ENCODE results near the gene PLEKHG7.

DNA sequence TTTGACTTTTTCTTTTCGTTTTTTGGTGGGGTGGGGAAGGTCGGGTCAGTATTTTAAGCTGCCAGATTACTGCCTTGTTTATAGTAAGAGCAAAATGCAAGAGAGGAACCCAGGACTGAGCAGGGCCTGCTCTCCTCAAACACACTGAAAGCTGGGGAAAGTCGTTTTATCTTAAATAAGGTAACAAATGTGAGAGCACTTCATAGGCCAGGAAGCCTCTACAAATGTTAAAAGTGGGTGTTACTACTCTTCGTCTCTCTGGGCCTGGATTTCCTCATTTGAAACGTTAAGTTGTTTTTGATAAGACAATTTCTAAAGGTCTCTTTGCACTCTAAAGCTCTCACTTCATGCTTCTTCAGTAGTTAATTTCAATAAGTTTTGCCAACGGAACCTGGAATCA lies 33.8 kb downstream of the PLEKHG7 start:
- TF ChIP-seq, protein P1, sequence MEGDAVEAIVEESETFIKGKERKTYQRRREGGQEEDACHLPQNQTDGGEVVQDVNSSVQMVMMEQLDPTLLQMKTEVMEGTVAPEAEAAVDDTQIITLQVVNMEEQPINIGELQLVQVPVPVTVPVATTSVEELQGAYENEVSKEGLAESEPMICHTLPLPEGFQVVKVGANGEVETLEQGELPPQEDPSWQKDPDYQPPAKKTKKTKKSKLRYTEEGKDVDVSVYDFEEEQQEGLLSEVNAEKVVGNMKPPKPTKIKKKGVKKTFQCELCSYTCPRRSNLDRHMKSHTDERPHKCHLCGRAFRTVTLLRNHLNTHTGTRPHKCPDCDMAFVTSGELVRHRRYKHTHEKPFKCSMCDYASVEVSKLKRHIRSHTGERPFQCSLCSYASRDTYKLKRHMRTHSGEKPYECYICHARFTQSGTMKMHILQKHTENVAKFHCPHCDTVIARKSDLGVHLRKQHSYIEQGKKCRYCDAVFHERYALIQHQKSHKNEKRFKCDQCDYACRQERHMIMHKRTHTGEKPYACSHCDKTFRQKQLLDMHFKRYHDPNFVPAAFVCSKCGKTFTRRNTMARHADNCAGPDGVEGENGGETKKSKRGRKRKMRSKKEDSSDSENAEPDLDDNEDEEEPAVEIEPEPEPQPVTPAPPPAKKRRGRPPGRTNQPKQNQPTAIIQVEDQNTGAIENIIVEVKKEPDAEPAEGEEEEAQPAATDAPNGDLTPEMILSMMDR (IDR thresholded peaks at IDR 0.05 in 2 of 3, conservative IDR thresholded peaks at IDR 0.05 in 1 of 3; ENCODE audit: borderline replicate concordance in 1 of 3, insufficient read depth in 1 of 3, low read depth in 2 of 3, low read length in 2 of 3): no peak
- no peak for TF ChIP-seq SIN3A (IDR thresholded peaks at IDR 0.05; ENCODE audit: low read depth)
- no peak for TF ChIP-seq SRF (IDR thresholded peaks at IDR 0.05; ENCODE audit: low read depth)
- TF ChIP-seq POLR2A (IDR thresholded peaks at IDR 0.05; ENCODE audit: borderline replicate concordance, extremely low read depth, insufficient read depth, insufficient read length): no peak
- no peak for TF ChIP-seq EZH2 (IDR thresholded peaks at IDR 0.05)

Measured in HCT116 (cell line).